Kidney epithelial cell (primary cell): ENCODE results near the gene ARSJ. TPM values are rescaled to one million over a fixed set of nuclear protein-coding genes. Genes with fewer than 3 reads are reported as not detected.
A peak's percentile ranks its signal among the peaks of the same experiment; 100 is the strongest.

Experiments
- DNase-seq: peaks from one replicate; pipeline ENCODE4 v3.0.0-alpha.2; 2010; ENCODE audit warnings: low read depth
- H3K27me3 ChIP-seq: 2 replicates; pipeline ENCODE4 v1.6.0; 2011; ENCODE audit warnings: low read length; ENCODE audit not compliant: control insufficient read depth, insufficient read depth
- H3K36me3 ChIP-seq: 2 replicates; pipeline ENCODE4 v1.5.1; 2011; ENCODE audit warnings: low read length; ENCODE audit not compliant: control insufficient read depth, insufficient read depth
- H3K4me3 ChIP-seq: 2 replicates; pipeline ENCODE4 v1.5.1; 2011; ENCODE audit warnings: low read depth, mild to moderate bottlenecking, control low read depth, low read length
- CTCF ChIP-seq: IDR thresholded peaks from 2 replicates; pipeline ENCODE4 v1.5.1; 2011; ENCODE audit warnings: mild to moderate bottlenecking, moderate library complexity, low read length, control low read depth, inconsistent platforms; ENCODE audit not compliant: insufficient read depth, poor library complexity, severe bottlenecking
- total RNA-seq: library from RNA; depleted of rRNA; stranded (reverse); fragments of >200 nt; gene quantifications from 2 replicates; pipeline ENCODE4 v1.2.3, GENCODE V29; 2015

The ARSJ gene
- total RNA-seq, 1 donor from 2014 or later, result 13.8 TPM

- H3K27me3 ChIP-seq, result no peaks in the 10 kb centered on the region
- H3K4me3 ChIP-seq, result peak overlapping the region; percentile 75
- no peak for DNase-seq
- no peak for TF ChIP-seq CTCF
- H3K36me3 ChIP-seq, result no peaks in the 10 kb centered on the region
These were observed 3.9 kb downstream of the ARSJ start for GRCh38 chr4:113975578-113975977.

- Histone ChIP-seq H3K4me3 (no peak overlapping the region), H3K36me3 (peaks cover 2% of the 10 kb centered on the region), H3K27me3 (no peaks in the 10 kb centered on the region)
- no peak for TF ChIP-seq CTCF
- no peak for DNase-seq
These were observed 5.0 kb downstream of the ARSJ start for GRCh38 chr4:113974467-113974866.

GRCh38 chr4:113973345-113973744 lies 6.1 kb downstream of the ARSJ start:
- TF ChIP-seq CTCF, result no peak
- H3K4me3 ChIP-seq, result no peak overlapping the region
- no peaks in the 10 kb centered on the region for H3K27me3 ChIP-seq
- DNase-seq, result no peak
- peaks cover 2% of the 10 kb centered on the region for H3K36me3 ChIP-seq

- TF ChIP-seq CTCF, result no peak
- Histone ChIP-seq H3K36me3 (peaks cover 2% of the 10 kb centered on the region), H3K27me3 (no peaks in the 10 kb centered on the region), H3K4me3 (no peak overlapping the region)
- no peak for DNase-seq
These were observed 6.7 kb downstream of the ARSJ start for GRCh38 chr4:113972781-113973180.

GRCh38 chr4:113971706-113972360 lies 7.6 kb downstream of the ARSJ start:
- H3K4me3 ChIP-seq, result no peak overlapping the region
- no peaks in the 10 kb centered on the region for H3K27me3 ChIP-seq
- H3K36me3 ChIP-seq, result peaks cover 2% of the 10 kb centered on the region
- TF ChIP-seq CTCF, result no peak
- no peak for DNase-seq

- TF ChIP-seq CTCF, result no peak
- no peak overlapping the region for H3K4me3 ChIP-seq
- no peaks in the 10 kb centered on the region for H3K27me3 ChIP-seq
- no peak for DNase-seq
- H3K36me3 ChIP-seq, result peaks cover 2% of the 10 kb centered on the region
These were observed 9.6 kb downstream of the ARSJ start for GRCh38 chr4:113969709-113970334.
